DLD1 (cell line): Measurements from ENCODE around the gene NOL11.
"Not testable (repeated sequence)": the region's sequence is repeated elsewhere in the genome, so short reads cannot be mapped to it uniquely, and the experiment has no call there.

Source experiments
- in situ Hi-C: cut with HindIII; loops from 2 replicates; pipeline ENCODE4 v1.10.0; 2017; ENCODE audit warnings: low sequenced_read_pairs

The NOL11 gene

GRCh38 chr17:67717624-67718324 is at the start of gene NOL11:
TSS of gene NOL11 (plus strand) at chr17:67717936. CDS start at chr17:67717948, 12 bp downstream.
- in situ Hi-C loops: no loop called here

- in situ Hi-C loops: no loop called here
These were observed 46.2 kb upstream of the NOL11 start for GRCh38 chr17:67671493-67671892.

- in situ Hi-C loops: no loop called here
These were observed 45.0 kb upstream of the NOL11 start for GRCh38 chr17:67672592-67673335.

GRCh38 chr17:67675481-67675880 is 42.3 kb upstream of the NOL11 start:
- in situ Hi-C loops: no loop called here

GRCh38 chr17:67676305-67676704 is 41.4 kb upstream of the NOL11 start:
- in situ Hi-C loops: no loop called here

- in situ Hi-C loops: no loop called here
These were observed 39.3 kb upstream of the NOL11 start for GRCh38 chr17:67678414-67678813.

GRCh38 chr17:67679225-67679624 is 38.5 kb upstream of the NOL11 start:
- in situ Hi-C loops: no loop called here

GRCh38 chr17:67679721-67680120 is 38.0 kb upstream of the NOL11 start:
- in situ Hi-C loops: no loop called here

GRCh38 chr17:67680445-67681224 is 37.1 kb upstream of the NOL11 start:
- in situ Hi-C loops: no loop called here

- in situ Hi-C loops: no loop called here
These were observed 35.5 kb upstream of the NOL11 start for GRCh38 chr17:67682196-67682595.

- in situ Hi-C loops: no loop called here
These were observed 32.4 kb upstream of the NOL11 start for GRCh38 chr17:67685351-67685750.

- in situ Hi-C loops: no loop called here
These were observed 31.5 kb upstream of the NOL11 start for GRCh38 chr17:67686241-67686640.

GRCh38 chr17:67687511-67687910 is 30.2 kb upstream of the NOL11 start:
- in situ Hi-C loops: no loop called here

GRCh38 chr17:67689534-67690177 is 28.1 kb upstream of the NOL11 start:
- in situ Hi-C loops: no loop called here

- in situ Hi-C loops: no loop called here
These were observed 23.9 kb upstream of the NOL11 start for GRCh38 chr17:67693811-67694210.

GRCh38 chr17:67696347-67696746 is 21.4 kb upstream of the NOL11 start:
- in situ Hi-C loops: no loop called here

GRCh38 chr17:67696853-67697498 is 20.8 kb upstream of the NOL11 start:
- in situ Hi-C loops: no loop called here

GRCh38 chr17:67700037-67700724 is 17.6 kb upstream of the NOL11 start:
- in situ Hi-C loops: no loop called here

GRCh38 chr17:67700725-67701119 is 17.0 kb upstream of the NOL11 start:
- in situ Hi-C loops: no loop called here

GRCh38 chr17:67702861-67703260 is 14.9 kb upstream of the NOL11 start:
- in situ Hi-C loops: not testable (repeated sequence)
